Measurements from ENCODE around the gene SLC27A5. TPM values are rescaled to one million over a fixed set of nuclear protein-coding genes. Genes with fewer than 3 reads are reported as not detected.

Gene SLC27A5
- total and polyA plus RNA-seq, 2 of the 13 experiments (the other 11 are each of a cell fraction or from before 2014, with no cell fraction given): 30.3 to 40.2 TPM

- TF ChIP-seq ZNF800 (CRISPR knock-in tag; IDR thresholded peaks at IDR 0.05): peak; percentile 8; the same call in 1 of the 2 replicates
- 0 out of 2 replicates have a peak, but pooled peaks have one; percentile 10 for TF ChIP-seq ZNF607 (CRISPR knock-in tag; IDR thresholded peaks at IDR 0.05; ENCODE audit: borderline replicate concordance)
- TF ChIP-seq, protein P1, sequence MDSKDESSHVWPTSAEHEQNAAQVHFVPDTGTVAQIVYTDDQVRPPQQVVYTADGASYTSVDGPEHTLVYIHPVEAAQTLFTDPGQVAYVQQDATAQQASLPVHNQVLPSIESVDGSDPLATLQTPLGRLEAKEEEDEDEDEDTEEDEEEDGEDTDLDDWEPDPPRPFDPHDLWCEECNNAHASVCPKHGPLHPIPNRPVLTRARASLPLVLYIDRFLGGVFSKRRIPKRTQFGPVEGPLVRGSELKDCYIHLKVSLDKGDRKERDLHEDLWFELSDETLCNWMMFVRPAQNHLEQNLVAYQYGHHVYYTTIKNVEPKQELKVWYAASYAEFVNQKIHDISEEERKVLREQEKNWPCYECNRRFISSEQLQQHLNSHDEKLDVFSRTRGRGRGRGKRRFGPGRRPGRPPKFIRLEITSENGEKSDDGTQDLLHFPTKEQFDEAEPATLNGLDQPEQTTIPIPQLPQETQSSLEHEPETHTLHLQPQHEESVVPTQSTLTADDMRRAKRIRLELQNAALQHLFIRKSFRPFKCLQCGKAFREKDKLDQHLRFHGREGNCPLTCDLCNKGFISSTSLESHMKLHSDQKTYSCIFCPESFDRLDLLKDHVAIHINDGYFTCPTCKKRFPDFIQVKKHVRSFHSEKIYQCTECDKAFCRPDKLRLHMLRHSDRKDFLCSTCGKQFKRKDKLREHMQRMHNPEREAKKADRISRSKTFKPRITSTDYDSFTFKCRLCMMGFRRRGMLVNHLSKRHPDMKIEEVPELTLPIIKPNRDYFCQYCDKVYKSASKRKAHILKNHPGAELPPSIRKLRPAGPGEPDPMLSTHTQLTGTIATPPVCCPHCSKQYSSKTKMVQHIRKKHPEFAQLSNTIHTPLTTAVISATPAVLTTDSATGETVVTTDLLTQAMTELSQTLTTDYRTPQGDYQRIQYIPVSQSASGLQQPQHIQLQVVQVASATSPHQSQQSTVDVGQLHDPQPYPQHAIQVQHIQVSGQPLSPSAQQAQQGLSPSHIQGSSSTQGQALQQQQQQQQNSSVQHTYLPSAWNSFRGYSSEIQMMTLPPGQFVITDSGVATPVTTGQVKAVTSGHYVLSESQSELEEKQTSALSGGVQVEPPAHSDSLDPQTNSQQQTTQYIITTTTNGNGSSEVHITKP (CRISPR knock-in tag; IDR thresholded peaks at IDR 0.05; ENCODE audit: low read depth): no peak
- no peak for TF ChIP-seq NCOA5 (CRISPR knock-in tag; IDR thresholded peaks at IDR 0.05)
- no peak for TF ChIP-seq MIXL1 (CRISPR knock-in tag; IDR thresholded peaks at IDR 0.05)
- TF ChIP-seq CREB3 (CRISPR knock-in tag; IDR thresholded peaks at IDR 0.05): no peak
- no peak for TF ChIP-seq POLR2A (IDR thresholded peaks at IDR 0.05; ENCODE audit: insufficient read depth in 1 of 2, low read depth in 2 of 2, low read length in 2 of 2)
- peak; percentile 30; the same call in 1 of the 2 replicates for TF ChIP-seq ZNF557 (CRISPR knock-in tag; IDR thresholded peaks at IDR 0.05)
- no peak for TF ChIP-seq ZNF331 (CRISPR knock-in tag; IDR thresholded peaks at IDR 0.05)
- TF ChIP-seq SNAPC2 (CRISPR knock-in tag; IDR thresholded peaks at IDR 0.05): no peak
- TF ChIP-seq RBM22 (optimal IDR thresholded peaks at IDR 0.05; ENCODE audit: low read length): peak; percentile 8
- TF ChIP-seq ZNF563 (CRISPR knock-in tag; IDR thresholded peaks at IDR 0.05): 0 out of 2 replicates have a peak, but pooled peaks have one; percentile 10
- TF ChIP-seq ZNF777 (CRISPR knock-in tag; IDR thresholded peaks at IDR 0.05): 0 out of 2 replicates have a peak, but pooled peaks have one; percentile 6
- TF ChIP-seq KDM6A (CRISPR knock-in tag; IDR thresholded peaks at IDR 0.05; ENCODE audit: low read depth): no peak
- TF ChIP-seq RFX3 (CRISPR knock-in tag; IDR thresholded peaks at IDR 0.05): peak; percentile 68; the same call in 1 of the 2 replicates
- TF ChIP-seq ZNF569 (CRISPR knock-in tag; IDR thresholded peaks at IDR 0.05; ENCODE audit: borderline replicate concordance): no peak
- no peak for TF ChIP-seq ZEB1 (IDR thresholded peaks at IDR 0.05; ENCODE audit: insufficient replicate concordance, low read depth)
- TF ChIP-seq ZBTB20 (CRISPR knock-in tag; IDR thresholded peaks at IDR 0.05; ENCODE audit: borderline replicate concordance, low read depth): no peak
- no peak for TF ChIP-seq TAF15 (IDR thresholded peaks at IDR 0.05; ENCODE audit: low read depth, low read length, poor library complexity, severe bottlenecking)
- TF ChIP-seq JUND (CRISPR knock-in tag; IDR thresholded peaks at IDR 0.05): no peak
- TF ChIP-seq ARNT2 (CRISPR knock-in tag; IDR thresholded peaks at IDR 0.05; ENCODE audit: low read depth): no peak
- no peak for TF ChIP-seq NKX3-1 (CRISPR knock-in tag; IDR thresholded peaks at IDR 0.05)
- no peak for TF ChIP-seq ZNF280B (CRISPR knock-in tag; IDR thresholded peaks at IDR 0.05; ENCODE audit: borderline replicate concordance)
Observed at GRCh38 chr19:58474997-58475713, 36.6 kb downstream of the SLC27A5 start (continued).

Measured in HepG2 (cell line).